GM19468 (cell line): ENCODE measurements around the gene MRPL24.
"Not testable (repeated sequence)": the region's sequence is repeated elsewhere in the genome, so short reads cannot be mapped to it uniquely, and the experiment has no call there.

Source experiments
- ATAC-seq: cut with Tn5 transposase; IDR thresholded peaks from one replicate; pipeline ENCODE4 v1.9.1; 2021; ENCODE audit warnings: mild to moderate bottlenecking, moderate library complexity, moderate number of reproducible peaks; ENCODE audit not compliant: unreplicated experiment; ENCODE audit errors: extremely low read depth

MRPL24 gene

GRCh38 chr1:156760796-156761104, 19.9 kb upstream of the MRPL24 start:
- ATAC-seq = no peak

DNA sequence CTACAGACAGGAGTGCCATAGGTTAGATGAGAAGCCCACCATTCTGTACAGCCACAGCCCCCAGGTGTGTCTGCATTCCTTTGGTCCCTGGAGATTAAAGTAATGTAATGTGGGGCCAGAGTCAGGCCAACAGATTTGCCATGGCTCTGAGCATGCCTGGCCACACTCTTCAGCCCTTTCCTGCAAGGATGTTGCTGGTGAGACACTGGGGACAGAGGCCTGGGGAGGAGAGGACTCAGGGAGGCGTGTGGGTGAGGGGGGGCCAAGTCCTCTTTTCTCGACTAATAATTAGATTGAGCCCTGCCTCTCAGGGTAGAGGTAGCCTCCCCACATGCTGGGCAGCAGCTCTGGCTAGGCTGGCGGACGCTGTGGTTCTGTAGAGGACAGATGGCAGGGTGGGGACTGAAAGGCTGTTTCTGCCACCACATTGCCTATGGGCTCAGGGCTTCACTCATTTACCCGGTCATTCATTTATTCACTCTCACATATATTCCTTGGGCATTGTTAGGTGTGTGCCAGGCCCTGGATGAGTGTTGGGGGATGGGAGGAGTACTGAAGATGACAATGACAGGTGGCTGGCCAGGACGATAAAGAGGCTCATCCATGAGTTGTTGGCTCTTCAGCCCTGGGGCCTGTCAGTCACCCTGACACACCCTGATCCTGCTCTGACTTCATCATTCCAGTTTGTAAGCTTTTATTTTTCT, 19.4 kb upstream of the MRPL24 start:
- ATAC-seq = no peak

GRCh38 chr1:156757572-156758253, 16.8 kb upstream of the MRPL24 start:
- not testable (repeated sequence) for ATAC-seq

GRCh38 chr1:156756355-156756754, 15.5 kb upstream of the MRPL24 start:
- no peak for ATAC-seq

GRCh38 chr1:156755527-156755950, 14.7 kb upstream of the MRPL24 start:
- ATAC-seq = no peak

- ATAC-seq = no peak
Observed at GRCh38 chr1:156754219-156754618, 13.3 kb upstream of the MRPL24 start.

DNA sequence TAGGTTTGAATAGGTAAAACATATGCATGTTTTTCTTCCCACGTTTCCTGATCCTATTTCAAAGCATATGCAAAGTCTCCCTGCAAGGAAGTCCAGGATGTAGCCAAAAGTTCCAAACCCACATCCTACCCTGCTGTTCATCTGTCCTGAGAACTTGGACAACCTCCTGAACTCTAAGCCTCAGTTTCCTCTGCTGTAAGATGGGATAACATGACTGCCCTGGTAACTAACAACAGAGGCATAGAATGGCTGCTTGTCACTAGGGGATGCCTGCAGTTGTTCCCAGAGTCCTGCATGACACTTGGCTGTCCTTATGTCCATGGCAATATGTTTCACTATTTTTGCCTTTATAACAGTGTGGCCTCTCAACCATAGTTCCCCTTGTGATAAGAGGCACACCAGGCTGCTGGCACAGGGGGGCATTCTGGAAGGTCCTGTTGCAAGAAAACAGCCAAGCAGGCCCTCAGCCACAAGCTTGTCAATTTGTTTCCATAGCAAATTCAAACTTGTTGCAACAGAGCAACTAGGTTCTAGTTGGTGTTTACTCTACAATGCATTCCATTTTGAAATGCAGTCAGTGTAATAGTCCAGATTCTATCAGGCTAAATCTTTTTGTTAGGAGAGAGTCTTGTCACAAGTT, 12.1 kb upstream of the MRPL24 start:
- ATAC-seq = no peak

DNA sequence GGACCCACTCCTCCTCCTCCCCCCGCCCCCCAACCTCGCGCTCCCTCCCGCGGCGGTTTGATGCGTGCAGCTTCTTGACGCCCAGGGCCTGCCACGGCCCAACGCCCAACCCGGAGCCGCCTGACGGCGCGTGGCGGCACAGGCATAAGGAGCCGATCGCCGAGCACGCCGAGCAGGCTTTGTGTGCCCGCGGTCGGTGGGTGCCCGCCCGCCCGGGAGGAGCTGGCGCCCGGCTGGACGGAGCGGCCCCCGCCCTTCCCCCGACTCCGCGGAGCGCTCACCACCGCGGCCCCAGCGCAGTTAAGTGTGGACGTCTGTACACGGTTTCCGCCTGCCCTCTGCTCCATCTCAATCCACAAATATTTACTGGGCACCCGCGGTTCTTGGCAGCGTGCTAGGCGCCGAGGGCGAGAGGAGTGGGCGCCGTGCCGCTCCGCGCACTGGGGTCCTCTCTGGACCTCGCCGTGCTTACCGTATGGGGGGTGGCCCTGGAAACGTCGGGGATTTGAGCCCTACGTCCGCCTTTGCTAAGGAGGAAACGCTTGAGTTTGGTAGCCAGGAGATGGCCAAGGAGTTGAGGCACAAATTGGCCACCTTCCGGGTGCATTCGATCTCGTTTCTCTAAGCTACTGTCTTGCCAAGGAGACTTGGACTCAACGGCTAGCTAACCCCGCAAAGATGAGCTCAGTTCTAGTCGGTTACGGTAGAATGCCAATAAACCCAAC, 11.0 kb upstream of the MRPL24 start:
- ATAC-seq = peak; percentile 69

DNA sequence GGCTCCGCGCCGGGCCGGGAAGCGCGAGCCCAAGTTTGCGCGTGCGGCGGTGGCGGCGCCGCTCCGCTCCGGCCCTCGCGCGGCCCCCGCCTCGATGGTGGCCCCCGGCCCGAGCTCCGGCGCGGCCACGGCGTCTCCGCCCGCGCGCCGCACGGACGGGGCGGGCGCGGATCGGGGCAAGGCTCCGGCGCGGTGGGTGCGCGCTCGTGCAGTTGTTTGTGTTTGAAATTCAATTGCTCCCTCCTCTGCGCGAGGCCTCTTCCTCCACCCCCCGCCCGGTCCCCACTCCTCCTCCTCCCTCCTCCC, 10.5 kb upstream of the MRPL24 start, which contains the start of gene HDGF:
HDGF (minus strand) TSS at position 225 of the 306 bp plus-strand sequence. CDS start 246 bp downstream, outside the sequence.
- ATAC-seq = no peak

GRCh38 chr1:156750711-156751450, 10.0 kb upstream of the MRPL24 start:
- ATAC-seq = no peak

GRCh38 chr1:156750191-156750672, 9.3 kb upstream of the MRPL24 start:
- no peak for ATAC-seq

- ATAC-seq = no peak
Observed at GRCh38 chr1:156749419-156750118, 8.7 kb upstream of the MRPL24 start.

DNA sequence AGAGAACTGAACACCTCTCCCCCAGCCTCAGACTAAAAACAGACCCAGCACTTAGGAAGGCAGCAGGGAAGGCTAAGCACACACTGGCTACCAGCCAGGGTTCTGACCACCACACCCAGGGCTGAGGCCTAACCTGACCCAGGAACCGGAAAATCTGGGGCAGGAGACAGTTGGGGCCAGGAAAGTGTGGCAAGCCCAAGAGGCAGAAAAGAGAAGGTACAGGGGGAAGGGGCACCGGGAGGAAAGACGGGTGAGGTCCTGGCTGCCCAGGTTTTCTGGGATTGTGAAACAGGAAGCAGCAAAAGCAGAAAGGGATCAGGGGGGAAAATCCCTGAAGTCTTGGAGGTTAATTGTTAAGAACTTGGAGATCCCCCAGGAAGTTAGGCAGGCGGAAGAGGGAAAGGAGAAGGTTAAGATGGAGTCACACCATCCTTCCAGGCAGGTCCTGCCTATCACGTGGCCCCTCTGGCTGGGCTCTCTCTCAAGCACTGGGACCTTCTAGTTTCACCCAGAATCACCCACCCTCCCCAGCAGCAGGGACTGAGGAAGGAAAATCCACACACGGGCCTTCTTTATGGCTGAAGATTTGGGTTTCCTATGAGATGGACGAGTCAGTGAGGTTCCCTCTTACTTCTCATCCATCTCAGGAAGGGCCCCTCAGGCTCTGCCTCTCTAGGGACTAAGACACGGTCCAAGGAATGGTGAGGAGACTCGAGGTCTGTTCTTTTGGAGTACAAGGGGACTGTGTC, 8.0 kb upstream of the MRPL24 start:
- no peak for ATAC-seq

- ATAC-seq = no peak
Observed at GRCh38 chr1:156747742-156748669, 7.1 kb upstream of the MRPL24 start.

DNA sequence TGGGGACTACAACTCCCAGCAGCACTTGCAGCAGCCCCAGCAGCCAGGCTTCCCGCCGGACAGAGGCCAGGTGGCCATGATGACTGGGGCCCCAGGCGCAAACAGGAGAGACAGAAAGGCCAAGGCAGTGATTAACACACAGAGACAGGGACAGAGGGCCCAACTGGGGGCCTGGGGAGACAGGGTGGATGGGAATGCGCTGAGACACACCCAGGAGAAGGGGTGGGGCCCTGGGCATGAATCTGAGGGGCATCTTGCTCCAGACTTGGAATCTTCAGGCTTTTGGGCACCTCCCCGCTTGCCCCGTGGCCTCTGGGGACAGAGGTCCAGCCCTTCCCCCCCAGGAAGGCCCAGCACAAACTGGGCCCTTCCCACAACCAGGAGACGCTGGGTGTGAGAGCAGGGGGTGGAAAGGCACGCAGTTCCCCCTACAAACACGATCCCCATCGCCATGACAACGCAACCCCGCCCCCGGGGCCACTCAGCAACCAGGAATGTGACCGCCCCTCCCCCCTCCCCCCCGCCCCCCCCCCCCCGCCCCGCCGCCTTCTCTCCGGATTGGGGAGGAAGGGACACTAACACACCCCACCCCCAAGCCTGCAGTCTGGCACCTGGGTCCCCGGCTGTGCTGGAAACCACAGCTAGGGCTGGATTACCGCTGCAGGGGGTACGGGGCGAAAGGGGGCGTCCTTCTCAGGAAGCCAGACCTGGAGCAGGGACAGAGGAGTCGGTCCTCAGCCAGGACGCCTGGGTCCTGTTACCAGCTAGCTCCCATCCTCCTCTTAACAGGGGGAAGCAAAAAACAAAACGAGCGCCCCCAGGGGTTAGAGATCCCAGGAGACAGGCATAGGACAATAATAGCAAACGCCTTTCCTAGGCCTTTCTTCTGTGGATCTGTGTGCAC, 6.1 kb upstream of the MRPL24 start:
- no peak for ATAC-seq

GRCh38 chr1:156746406-156746727, 5.5 kb upstream of the MRPL24 start:
- no peak for ATAC-seq

DNA sequence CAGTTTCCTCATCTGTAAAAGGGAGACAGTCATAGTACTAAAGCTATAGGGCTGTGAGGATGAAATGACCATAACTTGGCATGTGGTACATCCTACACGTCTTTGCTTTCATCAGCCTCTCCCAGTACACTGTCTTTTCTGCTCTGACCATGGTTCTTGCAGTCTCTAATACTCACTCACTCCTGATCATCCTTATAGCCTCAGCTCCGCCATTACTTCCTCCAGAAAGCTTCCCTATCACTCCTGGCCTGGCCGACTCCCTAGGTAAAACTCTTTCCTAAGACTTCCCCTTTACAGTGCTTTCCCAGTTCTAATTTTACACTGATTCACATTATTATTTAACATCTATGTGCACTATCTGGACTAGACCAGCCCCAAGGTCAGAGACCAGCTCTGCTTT, 5.0 kb upstream of the MRPL24 start:
- no peak for ATAC-seq
